ENCODE measurements around the gene NAV2.

The NAV2 gene

GRCh38 chr11:19827399-19828135 is 114.9 kb downstream of the NAV2 start:
- in situ Hi-C loops (cut with MboI; ENCODE audit: low sequenced_read_pairs), result no loop called here

DNA sequence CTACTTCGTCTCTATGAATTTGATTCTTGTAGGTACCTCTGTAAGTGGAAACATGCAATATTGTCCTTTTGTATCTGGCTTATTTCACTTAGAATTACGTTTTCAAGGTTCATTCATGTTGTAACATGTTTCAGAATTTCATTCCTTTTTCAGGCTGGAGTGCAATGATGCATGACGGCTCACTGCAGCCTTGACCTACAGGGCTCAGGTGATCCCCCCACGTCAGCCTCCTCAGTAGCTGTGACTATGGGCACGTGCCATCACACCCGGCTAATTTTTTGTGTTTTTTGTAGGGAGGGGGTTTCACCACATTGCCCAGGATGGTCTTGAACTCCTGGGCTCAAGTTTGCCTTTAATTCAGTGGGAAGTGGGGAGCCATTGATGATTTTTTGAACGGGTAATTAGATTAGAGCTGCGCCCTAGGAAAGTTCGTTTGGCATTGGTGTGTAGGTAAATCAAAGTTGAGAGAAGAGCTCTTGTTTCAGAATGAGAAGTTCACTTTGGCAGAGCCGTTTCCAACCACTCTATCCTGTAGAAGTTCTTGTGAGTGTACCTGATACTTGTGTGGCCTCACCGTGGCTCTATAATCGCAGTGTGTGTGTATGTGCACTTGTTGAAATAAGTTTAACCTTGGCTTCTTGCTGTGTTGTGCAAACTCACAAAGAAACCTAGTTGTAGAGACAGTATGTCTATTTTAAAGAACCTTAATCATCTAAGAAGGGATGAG is 115.9 kb downstream of the NAV2 start:
- in situ Hi-C loops (cut with MboI; ENCODE audit: low sequenced_read_pairs), result no loop called here

GRCh38 chr11:19829109-19829837 is 116.6 kb downstream of the NAV2 start:
- in situ Hi-C loops (cut with MboI; ENCODE audit: low sequenced_read_pairs), result no loop called here

DNA sequence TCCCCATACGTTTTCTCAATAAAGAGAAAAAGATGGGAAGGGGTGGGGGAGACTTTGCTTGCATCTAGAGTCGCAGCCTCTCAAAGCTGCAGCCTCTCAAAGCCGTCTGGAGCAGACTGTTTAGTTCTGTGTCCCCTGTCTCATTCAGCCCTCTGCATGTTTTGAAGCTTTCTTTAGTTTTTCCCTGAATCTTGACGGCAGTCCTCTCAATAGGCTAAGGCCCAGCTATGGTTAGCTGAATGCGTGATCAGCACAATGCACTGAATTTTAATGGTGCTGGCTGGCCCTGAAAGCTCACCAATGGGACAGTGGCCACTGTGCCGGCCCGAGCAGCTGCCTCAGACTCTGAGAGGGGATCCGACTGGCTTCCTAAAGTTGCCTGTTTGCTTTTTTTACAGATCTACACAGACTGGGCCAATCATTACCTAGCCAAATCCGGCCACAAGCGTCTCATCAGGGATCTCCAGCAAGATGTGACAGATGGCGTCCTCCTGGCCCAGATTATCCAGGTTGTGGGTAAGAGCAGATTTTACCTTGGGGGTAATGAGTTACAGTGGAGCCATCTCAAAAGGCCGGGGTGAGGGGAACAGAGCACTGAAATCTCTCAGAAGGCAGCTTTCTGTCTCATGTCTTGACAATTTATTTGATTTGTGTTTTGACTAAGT is 119.6 kb downstream of the NAV2 start:
- in situ Hi-C loops (cut with MboI; ENCODE audit: low sequenced_read_pairs), result no loop called here

GRCh38 chr11:19832901-19833300 is 120.3 kb downstream of the NAV2 start:
- in situ Hi-C loops (cut with MboI; ENCODE audit: low sequenced_read_pairs), result no loop called here

GRCh38 chr11:19834771-19835170 is 122.1 kb downstream of the NAV2 start:
- in situ Hi-C loops (cut with MboI; ENCODE audit: low sequenced_read_pairs), result no loop called here

DNA sequence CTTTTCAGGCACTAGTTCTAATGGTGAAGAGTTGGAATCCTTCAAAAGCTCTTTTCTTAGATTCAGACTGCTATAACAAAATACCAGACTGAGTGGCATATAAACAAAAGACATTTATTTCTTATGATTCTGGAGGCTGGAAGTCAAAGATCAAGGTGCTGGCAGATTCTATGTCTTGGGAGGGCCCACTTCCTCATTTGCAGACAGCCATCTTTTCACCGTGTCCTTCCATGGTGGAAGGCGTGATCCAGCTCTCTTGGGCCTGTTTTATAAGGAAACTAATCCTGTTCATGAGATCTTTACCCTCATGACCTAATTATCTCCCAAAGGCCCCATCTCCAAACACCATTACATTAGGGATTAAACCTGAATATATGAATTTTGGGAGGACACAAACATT is 124.0 kb downstream of the NAV2 start:
- in situ Hi-C loops (cut with MboI; ENCODE audit: low sequenced_read_pairs), result no loop called here

DNA sequence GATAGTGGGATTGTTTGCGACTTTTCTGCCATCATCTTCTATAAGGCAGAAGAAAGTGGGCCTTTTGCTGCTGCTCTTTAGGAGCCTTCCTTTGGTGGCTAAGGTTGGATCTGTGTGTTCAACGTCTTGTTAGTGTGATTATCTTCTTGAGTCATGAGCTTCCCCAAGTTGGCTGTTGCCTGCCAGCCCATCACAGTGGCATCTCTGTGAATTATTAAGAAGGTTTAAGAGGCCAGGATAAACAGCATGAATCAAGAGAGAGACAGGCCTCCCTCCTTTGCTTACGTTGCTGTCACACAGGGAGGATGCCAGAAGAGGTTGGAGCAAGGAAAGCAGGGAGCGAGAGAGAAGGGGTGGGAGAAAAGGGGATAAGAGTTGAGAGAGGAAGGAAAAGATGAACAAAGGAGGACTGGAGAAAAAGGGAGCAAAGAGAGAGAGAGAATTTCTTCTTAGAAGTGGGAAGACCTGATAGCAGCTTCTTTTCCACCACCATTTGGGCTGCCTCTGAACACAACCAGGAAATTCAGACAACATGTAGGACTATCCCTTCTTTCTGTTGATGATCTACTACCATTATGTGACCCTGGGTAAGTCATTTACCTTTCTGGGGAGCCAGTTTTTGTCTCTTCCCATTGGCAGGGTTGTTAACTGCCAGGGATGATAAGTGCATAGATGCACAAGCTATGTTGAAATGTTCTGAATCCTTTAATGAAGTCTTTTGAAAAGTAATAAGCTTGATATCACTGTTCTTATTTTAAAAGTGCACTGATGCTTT is 126.5 kb downstream of the NAV2 start:
- in situ Hi-C loops (cut with MboI; ENCODE audit: low sequenced_read_pairs), result no loop called here

DNA sequence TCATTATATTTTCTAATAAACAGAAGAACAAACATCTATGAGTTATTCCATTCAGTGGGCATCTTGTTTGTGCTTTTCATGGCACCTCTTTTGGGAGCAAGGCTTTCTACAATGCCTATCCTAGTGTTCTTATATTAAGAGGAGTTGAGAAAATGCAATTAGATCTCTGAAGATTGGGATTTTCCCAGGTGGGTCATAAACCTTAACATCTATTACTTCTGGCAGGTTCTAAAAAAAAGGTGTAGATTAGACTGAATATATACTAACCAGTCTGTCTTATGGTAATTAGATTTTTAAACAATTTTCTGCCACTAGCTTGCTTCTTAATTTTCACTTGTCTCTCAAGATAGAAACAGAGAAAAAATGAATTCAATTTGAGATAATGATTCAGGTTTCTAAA is 128.3 kb downstream of the NAV2 start:
- in situ Hi-C loops (cut with MboI; ENCODE audit: low sequenced_read_pairs), result no loop called here

- in situ Hi-C loops (cut with MboI; ENCODE audit: low sequenced_read_pairs), result no loop called here
Observed at GRCh38 chr11:19842505-19842904, 129.9 kb downstream of the NAV2 start.

- in situ Hi-C loops (cut with MboI; ENCODE audit: low sequenced_read_pairs), result no loop called here
Observed at GRCh38 chr11:19843079-19843478, 130.4 kb downstream of the NAV2 start.

- in situ Hi-C loops (cut with MboI; ENCODE audit: low sequenced_read_pairs), result no loop called here
Observed at GRCh38 chr11:19844012-19844411, 131.4 kb downstream of the NAV2 start.

DNA sequence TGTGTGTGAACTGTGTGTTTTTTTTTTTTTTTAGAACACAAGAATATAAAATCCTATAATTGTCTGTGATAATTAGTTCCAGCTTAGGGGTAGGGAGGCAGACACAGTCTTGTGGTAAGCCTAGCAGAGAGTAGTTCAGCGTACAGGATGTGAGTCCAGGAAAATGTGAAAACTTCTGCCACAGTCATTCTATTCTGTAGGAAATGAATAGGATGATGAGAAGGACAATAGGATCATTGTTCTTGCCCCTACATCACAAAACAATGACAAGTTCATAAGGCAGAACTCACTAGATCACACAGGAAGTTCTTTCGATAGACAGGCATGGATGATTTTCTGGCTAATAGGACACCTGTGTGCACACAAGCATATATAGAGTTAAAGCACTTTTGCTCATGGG is 132.2 kb downstream of the NAV2 start:
- in situ Hi-C loops (cut with MboI; ENCODE audit: low sequenced_read_pairs), result no loop called here

DNA sequence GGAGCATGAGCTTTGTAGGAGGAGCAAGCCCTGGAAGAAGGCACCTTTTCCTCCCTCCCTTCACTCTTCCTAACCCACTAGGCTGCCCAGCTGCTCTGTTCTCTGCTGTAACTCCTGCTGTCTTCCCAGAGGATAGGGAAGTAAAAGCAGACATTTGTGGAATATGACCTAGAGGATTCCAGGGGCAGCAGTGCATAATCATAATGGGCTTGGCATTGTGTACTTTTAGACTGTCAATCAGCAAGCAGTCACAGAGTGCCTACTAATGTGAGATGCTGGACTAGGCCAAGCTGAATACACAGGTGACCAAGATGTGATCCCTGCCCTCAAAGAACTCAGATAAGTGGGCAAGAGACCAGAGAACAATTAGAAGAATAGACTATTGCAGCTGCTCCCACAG is 133.0 kb downstream of the NAV2 start:
- in situ Hi-C loops (cut with MboI; ENCODE audit: low sequenced_read_pairs), result no loop called here

DNA sequence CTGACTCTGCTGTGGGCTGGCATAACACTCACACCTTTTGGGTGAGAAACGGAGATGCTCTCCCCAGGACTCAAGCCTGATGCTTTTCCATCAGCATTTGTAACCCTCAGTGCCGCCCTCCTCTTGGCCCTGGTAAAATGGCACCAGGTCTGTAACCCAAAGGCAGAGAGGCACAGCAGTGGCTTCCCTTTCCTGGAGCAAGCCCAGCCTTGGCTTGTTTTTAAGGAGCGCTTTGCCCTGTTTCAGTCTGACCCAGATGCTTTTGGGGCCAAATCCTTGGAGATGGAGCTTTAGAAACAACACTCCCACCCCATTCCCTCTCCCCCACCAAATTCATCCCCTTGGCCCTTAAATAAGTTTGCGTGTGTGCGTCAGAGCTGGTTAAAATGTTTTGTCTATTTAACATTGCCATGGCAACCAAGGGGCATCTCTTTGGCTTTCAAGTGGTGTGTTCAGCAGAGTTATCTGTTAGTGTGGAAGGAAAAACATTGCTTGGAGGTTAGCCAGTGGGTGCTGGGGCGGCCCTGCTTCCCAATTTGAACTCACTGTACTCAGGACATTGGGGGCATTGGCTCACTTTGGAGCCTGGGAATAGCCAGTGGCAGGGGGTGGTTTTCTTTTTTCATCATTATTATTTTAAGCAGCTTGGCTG is 134.1 kb downstream of the NAV2 start:
- in situ Hi-C loops (cut with MboI; ENCODE audit: low sequenced_read_pairs), result no loop called here

- in situ Hi-C loops (cut with MboI; ENCODE audit: low sequenced_read_pairs), result no loop called here
Observed at GRCh38 chr11:19848219-19848618, 135.6 kb downstream of the NAV2 start.

- in situ Hi-C loops (cut with MboI; ENCODE audit: low sequenced_read_pairs), result no loop called here
Observed at GRCh38 chr11:19849107-19849789, 136.6 kb downstream of the NAV2 start.

- in situ Hi-C loops (cut with MboI; ENCODE audit: low sequenced_read_pairs), result no loop called here
Observed at GRCh38 chr11:19849947-19850593, 137.4 kb downstream of the NAV2 start.

GRCh38 chr11:19852288-19852687 is 139.7 kb downstream of the NAV2 start:
- in situ Hi-C loops (cut with MboI; ENCODE audit: low sequenced_read_pairs), result no loop called here
